CD14-positive monocyte (primary cell): Measurements from ENCODE around the gene DAO. TPM values are rescaled to one million over a fixed set of nuclear protein-coding genes. Genes with fewer than 3 reads are reported as not detected.

Experiments used
- DNase-seq, 3 donors: peaks; one replicate each; pipeline ENCODE4 v3.0.0-alpha.2; 2011 to 2022
- H2AFZ ChIP-seq: 2 replicates; pipeline ENCODE4 v1.6.0; 2012; ENCODE audit warnings: mild to moderate bottlenecking, low read depth, low read length, inconsistent platforms; ENCODE audit not compliant: insufficient read depth, poor library complexity, severe bottlenecking
- H3K27ac ChIP-seq, 2 donors: 1 replicate in 1 of 2; 2 replicates in 1 of 2; pipeline ENCODE4 v1.5.1; 2012 to 2013; ENCODE audit warnings: low read length in 2 of 2, control low read depth in 1 of 2, inconsistent platforms in 1 of 2, low read depth in 1 of 2, mild to moderate bottlenecking in 1 of 2
- H3K27me3 ChIP-seq, 2 donors: one replicate each; pipeline versions ENCODE4 v1.6.0 to v1.6.1; 2011 to 2013; ENCODE audit warnings: low read length in 2 of 2; ENCODE audit not compliant: control insufficient read depth in 2 of 2, insufficient read depth in 2 of 2
- H3K36me3 ChIP-seq, 2 donors: replicated peaks in 1 of 2; 1 replicate in 1 of 2; 2 replicates in 1 of 2; pipeline versions ENCODE4 v1.5.1 to v1.6.1; 2012 to 2013; ENCODE audit warnings: low read length in 2 of 2, control low read depth in 1 of 2, inconsistent platforms in 1 of 2, mild to moderate bottlenecking in 1 of 2; ENCODE audit not compliant: insufficient read depth in 2 of 2, control insufficient read depth in 1 of 2
- H3K4me1 ChIP-seq, 2 donors: 1 replicate in 1 of 2; 2 replicates in 1 of 2; pipeline versions ENCODE4 v1.5.1 to v1.6.1; 2012 to 2013; ENCODE audit warnings: low read length in 2 of 2, control low read depth in 1 of 2, inconsistent platforms in 1 of 2, mild to moderate bottlenecking in 1 of 2, moderate library complexity in 1 of 2; ENCODE audit not compliant: insufficient read depth in 2 of 2, control insufficient read depth in 1 of 2
- H3K4me2 ChIP-seq: replicated peaks from 2 replicates; pipeline ENCODE3; 2012; ENCODE audit warnings: low read length, moderate library complexity, mild to moderate bottlenecking; ENCODE audit not compliant: poor library complexity, severe bottlenecking; ENCODE audit errors: extremely low read depth
- H3K4me3 ChIP-seq, 3 experiments: fragments of 200-600 bp in 1 of 3; sonication (generic) in 1 of 3; replicated peaks in 1 of 3; 1 replicate in 2 of 3; 2 replicates in 1 of 3; pipeline ENCODE4 v1.5.1; 2011 to 2013; ENCODE audit warnings: low read length in 3 of 3, mild to moderate bottlenecking in 3 of 3, control low read depth in 2 of 3, low read depth in 2 of 3, inconsistent platforms in 1 of 3, moderate library complexity in 1 of 3
- H3K79me2 ChIP-seq: 2 replicates; pipeline ENCODE4 v1.6.0; 2012; ENCODE audit warnings: mild to moderate bottlenecking, control low read depth, inconsistent platforms, low read length, moderate library complexity; ENCODE audit not compliant: insufficient read depth
- H3K9ac ChIP-seq: 2 replicates; pipeline ENCODE4 v1.6.0; 2017; ENCODE audit warnings: low read length, mild to moderate bottlenecking; ENCODE audit not compliant: insufficient read depth, poor library complexity, severe bottlenecking
- H3K9me3 ChIP-seq, 2 donors: replicated peaks in 1 of 2; 1 replicate in 1 of 2; 2 replicates in 1 of 2; pipeline versions ENCODE4 v1.5.1 to v1.6.1; 2012 to 2013; ENCODE audit warnings: low read length in 2 of 2, control low read depth in 1 of 2; ENCODE audit not compliant: control insufficient read depth in 1 of 2, insufficient read depth in 1 of 2
- H4K20me1 ChIP-seq: 2 replicates; pipeline ENCODE4 v1.6.0; 2012; ENCODE audit warnings: mild to moderate bottlenecking, low read length, control low read depth, moderate library complexity; ENCODE audit not compliant: insufficient read depth
- H3K27ac Mint-ChIP-seq, 7 donors: one replicate each; pipeline ENCODE4 v1.8.0; 2020; ENCODE audit warnings: mild to moderate bottlenecking in 7 of 7, mixed read lengths in 7 of 7, moderate library complexity in 6 of 7, inconsistent platforms in 2 of 7
- H3K27me3 Mint-ChIP-seq, 3 donors: one replicate each; pipeline ENCODE4 v1.8.0; 2021 to 2022; ENCODE audit warnings: low read depth in 3 of 3, mild to moderate bottlenecking in 3 of 3, mixed read lengths in 3 of 3, moderate library complexity in 3 of 3, inconsistent platforms in 1 of 3
- H3K36me3 Mint-ChIP-seq, 2 donors: one replicate each; pipeline ENCODE4 v1.8.0; 2020; ENCODE audit warnings: mixed read lengths in 2 of 2, inconsistent platforms in 1 of 2, mild to moderate bottlenecking in 1 of 2
- H3K4me1 Mint-ChIP-seq: one replicate; pipeline ENCODE4 v1.8.0; 2020; ENCODE audit warnings: mild to moderate bottlenecking, mixed read lengths
- H3K4me3 Mint-ChIP-seq, 2 donors: one replicate each; pipeline ENCODE4 v1.8.0; 2020; ENCODE audit warnings: mild to moderate bottlenecking in 2 of 2, mixed read lengths in 2 of 2, moderate library complexity in 1 of 2
- H3K9me3 Mint-ChIP-seq, 7 donors: one replicate each; pipeline ENCODE4 v1.8.0; 2020 to 2022; ENCODE audit warnings: mixed read lengths in 7 of 7, mild to moderate bottlenecking in 6 of 7, moderate library complexity in 6 of 7, inconsistent platforms in 2 of 7
- WGBS: methylation state at CpG from one replicate; pipeline ENCODE4 v1.1.5; 2013; ENCODE audit warnings: missing lambda C conversion rate; ENCODE audit not compliant: insufficient coverage; 5-methylcytosine and 5-hydroxymethylcytosine counted together
- intact Hi-C, 2 donors: fragments of 100-400 bp; cut with micrococcal nuclease; formaldehyde crosslinking; loops; one replicate each; pipeline versions ENCODE4 v1.15.0 to v1.15.1; 2023
- polyA plus RNA-seq, 3 donors: library from polyadenylated mRNA; depleted of rRNA in 1 of 3; unstranded in 2 of 3; stranded (reverse) in 1 of 3; fragments of 300-500 nt in 2 of 3; fragments of >200 nt in 1 of 3; fragmentation: Illumina TruSeq in 2 of 3; gene quantifications; 1 replicate in 2 of 3; 2 replicates in 1 of 3; pipeline ENCODE4 v1.2.3, GENCODE V29; 2012 to 2021
- TF ChIP-seq, protein P1 (sequence below): fragments of 200-600 bp; IDR thresholded peaks from one replicate; pipeline ENCODE4 v1.8.0; 2022; ENCODE audit warnings: antibody characterized with exemption, mild to moderate bottlenecking

DAO gene
- polyA plus RNA-seq, 3 donors = not detected

GRCh38 chr12:108855284-108856169 is 24.4 kb upstream of the DAO start:
- peak in 1 of 3 donors; percentile 23 for DNase-seq
- H3K27me3 Mint-ChIP-seq = peaks cover 0 to 2% (median 0%) of the 10 kb centered on the region in 3 donors
- Histone ChIP-seq H3K9ac (peak overlapping the region; percentile 92), H3K9me3 (no peaks in the 10 kb centered on the region), H3K27me3 (no peaks in the 10 kb centered on the region), H3K4me3 (peak overlapping the region; percentile 79 to 89 (median 82)), H3K4me1 (peaks cover 69 to 77% of the 10 kb centered on the region in 2 donors), H2AFZ (no peak overlapping the region), H3K79me2 (peaks cover 53% of the 10 kb centered on the region), H4K20me1 (peaks cover 14% of the 10 kb centered on the region), H3K36me3 (peaks cover 9 to 20% of the 10 kb centered on the region in 2 donors), H3K27ac (peak overlapping the region; percentile 70 to 98), H3K4me2 (peak overlapping the region; percentile 73)
- intact Hi-C loops = loop anchor here (5.0 to 10.0 kb wide), 6 partner anchors 33 to 992 kb away; partner anchors contain the start of genes ALKBH2 (in 1 of the 2), CORO1C (in 1 of the 2), ISCU (in 1 of the 2) and SART3 (in 1 of the 2)
- H3K9me3 Mint-ChIP-seq = no peaks in the 10 kb centered on the region
- peak overlapping the region; percentile 97 to 100 for H3K4me3 Mint-ChIP-seq
- TF ChIP-seq, protein P1, sequence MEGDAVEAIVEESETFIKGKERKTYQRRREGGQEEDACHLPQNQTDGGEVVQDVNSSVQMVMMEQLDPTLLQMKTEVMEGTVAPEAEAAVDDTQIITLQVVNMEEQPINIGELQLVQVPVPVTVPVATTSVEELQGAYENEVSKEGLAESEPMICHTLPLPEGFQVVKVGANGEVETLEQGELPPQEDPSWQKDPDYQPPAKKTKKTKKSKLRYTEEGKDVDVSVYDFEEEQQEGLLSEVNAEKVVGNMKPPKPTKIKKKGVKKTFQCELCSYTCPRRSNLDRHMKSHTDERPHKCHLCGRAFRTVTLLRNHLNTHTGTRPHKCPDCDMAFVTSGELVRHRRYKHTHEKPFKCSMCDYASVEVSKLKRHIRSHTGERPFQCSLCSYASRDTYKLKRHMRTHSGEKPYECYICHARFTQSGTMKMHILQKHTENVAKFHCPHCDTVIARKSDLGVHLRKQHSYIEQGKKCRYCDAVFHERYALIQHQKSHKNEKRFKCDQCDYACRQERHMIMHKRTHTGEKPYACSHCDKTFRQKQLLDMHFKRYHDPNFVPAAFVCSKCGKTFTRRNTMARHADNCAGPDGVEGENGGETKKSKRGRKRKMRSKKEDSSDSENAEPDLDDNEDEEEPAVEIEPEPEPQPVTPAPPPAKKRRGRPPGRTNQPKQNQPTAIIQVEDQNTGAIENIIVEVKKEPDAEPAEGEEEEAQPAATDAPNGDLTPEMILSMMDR = no peak
- WGBS = 80% methylated on average over 1 of the region's 12 CpGs
- H3K36me3 Mint-ChIP-seq = peaks cover 43 to 49% of the 10 kb centered on the region in 2 donors
- H3K4me1 Mint-ChIP-seq = peaks cover 73% of the 10 kb centered on the region
- peak overlapping the region; percentile 95 to 99 (median 98) for H3K27ac Mint-ChIP-seq

DNA sequence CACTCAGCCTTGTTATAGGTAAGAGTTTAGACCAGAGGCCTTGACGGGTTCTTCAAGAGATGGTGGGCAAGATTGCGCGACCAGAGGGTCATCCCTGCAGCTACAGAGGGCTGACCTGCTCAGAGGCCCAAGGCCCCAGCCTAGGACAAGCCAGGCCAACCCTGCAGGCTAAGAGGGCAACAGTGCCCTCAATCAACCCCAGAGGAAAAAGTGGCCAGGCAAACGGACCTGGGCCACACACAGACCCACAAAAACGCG is 23.8 kb upstream of the DAO start:
- peak overlapping the region; percentile 94 to 99 (median 98) for H3K27ac Mint-ChIP-seq
- Histone ChIP-seq H3K4me2 (peak overlapping the region; percentile 73), H3K36me3 (peaks cover 9 to 20% of the 10 kb centered on the region in 2 donors), H3K4me1 (peaks cover 70 to 77% of the 10 kb centered on the region in 2 donors), H3K9me3 (no peaks in the 10 kb centered on the region), H3K4me3 (peak overlapping the region; percentile 79 to 89 (median 82)), H3K79me2 (peaks cover 53% of the 10 kb centered on the region), H3K27ac (peak overlapping the region; percentile 70 to 98), H2AFZ (no peak overlapping the region), H3K27me3 (no peaks in the 10 kb centered on the region), H4K20me1 (peaks cover 14% of the 10 kb centered on the region), H3K9ac (peak overlapping the region; percentile 92)
- H3K36me3 Mint-ChIP-seq = peaks cover 43 to 47% of the 10 kb centered on the region in 2 donors
- DNase-seq = no peak
- TF ChIP-seq, protein P1 = no peak
- intact Hi-C loops = loop anchor here (5.0 to 10.0 kb wide), 6 partner anchors 34 to 991 kb away; partner anchors contain the start of genes ALKBH2 (in 1 of the 2), CORO1C (in 1 of the 2), ISCU (in 1 of the 2) and SART3 (in 1 of the 2)
- H3K4me1 Mint-ChIP-seq = peaks cover 74% of the 10 kb centered on the region
- 74% methylated on average over 4 of the region's 6 CpGs for WGBS
- H3K4me3 Mint-ChIP-seq = peak overlapping the region; percentile 97 to 100
- peaks cover 0 to 2% (median 0%) of the 10 kb centered on the region in 3 donors for H3K27me3 Mint-ChIP-seq
- no peaks in the 10 kb centered on the region for H3K9me3 Mint-ChIP-seq
